GM18873 (cell line): ENCODE data around the gene FNDC3B.
"Not testable (repeated sequence)": the region's sequence is repeated elsewhere in the genome, so short reads cannot be mapped to it uniquely, and the experiment has no call there.

Experiments used
- ATAC-seq: cut with Tn5 transposase; IDR thresholded peaks from one replicate; pipeline ENCODE4 v1.9.1; 2021; ENCODE audit warnings: mild to moderate bottlenecking, moderate library complexity, moderate number of reproducible peaks; ENCODE audit not compliant: unreplicated experiment, low FRiP score

The FNDC3B gene

GRCh38 chr3:172343117-172343516 is 303.7 kb downstream of the FNDC3B start:
- ATAC-seq: no peak

- ATAC-seq: no peak
These were observed 304.6 kb downstream of the FNDC3B start for GRCh38 chr3:172343979-172344378.

- no peak for ATAC-seq
These were observed 306.8 kb downstream of the FNDC3B start for GRCh38 chr3:172346161-172346560.

- no peak for ATAC-seq
These were observed 308.7 kb downstream of the FNDC3B start for GRCh38 chr3:172347895-172348679.

- no peak for ATAC-seq
These were observed 312.6 kb downstream of the FNDC3B start for GRCh38 chr3:172351895-172352466.

- ATAC-seq: no peak
These were observed 313.4 kb downstream of the FNDC3B start for GRCh38 chr3:172352786-172353185.

- no peak for ATAC-seq
These were observed 315.6 kb downstream of the FNDC3B start for GRCh38 chr3:172354931-172355499.

- ATAC-seq: no peak
These were observed 316.5 kb downstream of the FNDC3B start for GRCh38 chr3:172355836-172356235.

GRCh38 chr3:172356427-172356826 is 317.0 kb downstream of the FNDC3B start:
- ATAC-seq: no peak

- ATAC-seq: no peak
These were observed 318.7 kb downstream of the FNDC3B start for GRCh38 chr3:172357850-172358754.

GRCh38 chr3:172359231-172359630 is 319.9 kb downstream of the FNDC3B start:
- ATAC-seq: no peak

- ATAC-seq: no peak
These were observed 320.6 kb downstream of the FNDC3B start for GRCh38 chr3:172359996-172360395.

- no peak for ATAC-seq
These were observed 323.2 kb downstream of the FNDC3B start for GRCh38 chr3:172362583-172362982.

- ATAC-seq: no peak
These were observed 325.1 kb downstream of the FNDC3B start for GRCh38 chr3:172364374-172365027.

GRCh38 chr3:172365028-172365567 is 325.7 kb downstream of the FNDC3B start:
- no peak for ATAC-seq

- no peak for ATAC-seq
These were observed 328.1 kb downstream of the FNDC3B start for GRCh38 chr3:172367205-172368105.

- not testable (repeated sequence) for ATAC-seq
These were observed 329.2 kb downstream of the FNDC3B start for GRCh38 chr3:172368556-172368955.

GRCh38 chr3:172369590-172370259 is 330.3 kb downstream of the FNDC3B start:
- ATAC-seq: no peak
